Stimulated activated CD4-positive, alpha-beta T cell treated with anti-CD3 and anti-CD28 coated beads, Interleukin-1b, Interleukin-23, amount 100 ng/mL, for 24 hours (primary cell): ENCODE measurements around the gene GK.
"Not testable (repeated sequence)": the region's sequence is repeated elsewhere in the genome, so short reads cannot be mapped to it uniquely, and the experiment has no call there.

ENCODE experiments used
- DNase-seq, 4 experiments: peaks; one replicate each; pipeline ENCODE4 v3.0.0-alpha.2; 2020; ENCODE audit warnings: low read depth in 4 of 4, low spot score in 1 of 4

GK gene

DNA sequence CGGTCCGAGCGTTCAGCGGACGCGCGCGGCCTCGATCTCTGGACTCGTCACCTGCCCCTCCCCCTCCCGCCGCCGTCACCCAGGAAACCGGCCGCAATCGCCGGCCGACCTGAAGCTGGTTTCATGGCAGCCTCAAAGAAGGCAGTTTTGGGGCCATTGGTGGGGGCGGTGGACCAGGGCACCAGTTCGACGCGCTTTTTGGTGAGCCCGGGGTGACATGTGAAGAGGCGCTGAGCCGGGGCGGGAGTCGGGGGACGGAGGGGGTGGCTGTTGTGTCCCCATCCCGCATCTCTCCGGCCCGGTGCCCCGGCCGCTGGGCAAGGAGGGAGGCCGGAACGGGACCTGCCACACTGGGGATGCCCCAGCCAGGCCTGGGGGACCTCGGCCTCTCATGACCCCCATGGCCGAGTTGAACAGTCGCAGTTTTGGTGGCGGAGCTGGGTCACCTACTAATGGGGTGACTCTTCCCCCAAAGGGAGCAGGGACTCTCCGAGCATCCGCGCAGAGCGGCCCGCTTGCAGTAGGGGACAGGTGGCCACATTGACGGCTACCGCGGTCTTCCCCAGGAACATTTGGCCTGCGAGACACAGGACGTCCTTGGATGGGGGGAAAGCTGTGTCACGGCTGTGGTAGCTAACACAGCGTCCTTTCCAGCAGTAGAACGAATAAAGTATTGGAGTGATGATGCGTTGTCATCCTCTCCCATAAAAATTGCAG lies at the start of gene GK:
GK (plus strand) TSS at position 9 of the 717 bp plus-strand sequence; CDS start at position 124, 115 bp downstream.
- no peak for DNase-seq

- DNase-seq = no peak
Measured at GRCh38 chrX:30607155-30607554, 46.1 kb upstream of the GK start.

- DNase-seq = no peak
Measured at GRCh38 chrX:30610026-30610425, 43.2 kb upstream of the GK start.

GRCh38 chrX:30612250-30612655 lies 41.0 kb upstream of the GK start:
- no peak for DNase-seq

DNA sequence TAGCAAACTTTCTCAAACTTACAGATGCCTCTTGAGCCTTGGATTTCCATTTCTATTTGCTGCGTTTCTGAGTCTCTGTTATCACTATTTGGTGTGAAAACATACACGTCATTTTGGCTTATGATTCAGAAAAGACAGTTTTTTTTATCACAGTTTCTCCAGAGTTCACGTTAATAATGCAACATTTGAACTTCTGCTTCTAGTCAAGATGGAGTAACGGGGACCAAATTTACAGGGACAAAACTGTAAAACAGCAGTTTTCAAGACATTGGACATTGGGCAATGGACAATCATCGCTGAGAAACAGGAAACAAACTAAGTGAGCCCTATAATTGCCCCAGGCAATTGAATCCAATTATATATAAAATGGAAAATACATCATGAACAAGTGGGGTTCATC lies 39.5 kb upstream of the GK start:
- no peak for DNase-seq

DNA sequence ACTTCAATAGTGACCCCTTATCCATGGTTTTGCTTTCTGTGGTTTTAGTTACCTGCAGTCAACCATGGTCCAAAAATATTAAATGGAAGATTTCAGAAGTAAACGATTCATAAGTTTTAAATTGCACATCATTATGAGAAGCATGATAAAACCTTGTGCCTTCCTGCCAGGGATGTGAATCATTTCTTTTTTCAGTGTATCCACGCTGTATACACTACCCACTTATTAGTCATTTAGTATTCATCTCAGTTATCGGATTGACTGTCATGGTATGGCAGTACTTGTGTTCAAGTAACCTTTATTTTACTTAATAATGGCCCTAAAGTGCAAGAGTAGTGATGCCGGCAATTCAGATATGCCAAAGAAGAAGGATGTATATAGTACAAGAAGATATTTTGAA lies 38.0 kb upstream of the GK start:
- DNase-seq = no peak

DNA sequence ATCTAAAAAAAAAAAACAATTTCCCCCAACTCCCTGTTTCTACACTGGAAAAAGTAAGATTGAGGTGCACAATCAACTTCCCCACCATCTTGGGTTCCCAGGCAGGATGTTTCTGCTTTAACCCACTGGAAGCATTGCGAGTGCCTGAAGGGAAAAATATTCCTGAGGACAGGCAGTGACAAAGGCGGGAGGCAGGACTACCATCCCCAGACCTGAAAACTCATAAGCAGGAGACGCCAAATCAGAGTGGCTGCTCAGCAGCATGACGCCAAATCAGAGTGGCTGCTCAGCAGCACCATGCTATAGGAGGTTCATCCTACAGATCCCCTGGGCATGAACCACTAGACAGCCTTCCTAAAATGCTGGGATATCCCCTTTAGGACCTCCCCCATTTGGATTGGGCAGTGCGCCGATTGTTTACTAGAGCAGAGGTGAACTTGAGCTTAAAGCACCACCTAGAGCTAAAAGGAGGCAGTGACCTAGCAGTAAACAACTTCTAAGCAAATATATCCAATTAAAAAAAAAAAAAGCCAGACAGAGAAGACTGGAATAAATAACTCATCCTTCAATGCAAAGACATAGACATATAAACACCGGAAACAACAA lies 35.0 kb upstream of the GK start:
- DNase-seq = no peak

- DNase-seq = no peak
Measured at GRCh38 chrX:30620125-30620524, 33.1 kb upstream of the GK start.

DNA sequence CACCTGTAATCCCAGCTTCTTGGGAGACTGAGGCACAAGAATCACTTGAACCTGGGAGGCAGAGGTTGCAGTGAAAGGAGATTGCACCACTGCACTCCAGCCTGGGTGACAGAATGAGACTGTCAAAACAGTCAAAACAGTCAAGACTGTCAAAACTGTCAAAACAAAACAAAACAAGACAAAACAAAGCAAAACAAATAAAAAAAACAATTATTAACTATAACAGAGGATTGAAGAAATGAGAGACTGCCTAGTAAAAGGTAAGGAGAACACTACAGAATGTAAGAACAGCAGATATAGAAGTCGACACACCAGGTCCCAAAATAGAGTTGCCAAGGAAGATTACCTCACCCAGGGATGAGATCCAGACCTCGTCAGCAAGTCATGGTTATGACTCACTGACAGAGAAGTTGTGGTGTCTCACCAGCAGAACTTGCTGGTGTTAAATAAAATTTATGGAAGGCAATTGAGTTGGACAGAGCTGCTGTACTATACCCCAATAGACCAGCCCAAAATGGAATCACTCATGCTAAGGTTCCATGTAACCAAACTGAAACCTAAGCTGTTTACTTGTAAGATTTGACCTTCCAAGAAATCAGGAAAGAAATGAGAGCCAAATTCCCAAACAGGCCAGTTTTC lies 32.1 kb upstream of the GK start:
- DNase-seq = no peak

DNA sequence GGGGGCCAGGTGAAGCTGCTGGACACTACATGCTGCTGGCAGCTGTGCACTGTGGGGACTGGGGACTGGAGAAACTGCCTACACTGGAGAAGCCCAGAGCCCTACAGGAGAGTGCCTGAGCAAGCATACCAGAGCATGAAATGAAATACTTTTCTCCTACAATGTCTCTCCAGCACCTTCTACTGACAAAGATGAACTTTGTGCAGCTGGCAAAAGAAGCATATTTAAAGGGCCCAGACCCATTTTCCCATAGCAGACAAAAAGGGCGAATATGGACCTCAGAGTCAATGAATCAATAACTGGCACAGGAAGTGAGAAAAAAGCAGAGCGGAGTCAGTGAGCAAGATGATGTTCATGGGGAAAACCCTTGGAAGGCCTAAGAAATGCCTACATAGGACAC lies 30.9 kb upstream of the GK start:
- DNase-seq = no peak

DNA sequence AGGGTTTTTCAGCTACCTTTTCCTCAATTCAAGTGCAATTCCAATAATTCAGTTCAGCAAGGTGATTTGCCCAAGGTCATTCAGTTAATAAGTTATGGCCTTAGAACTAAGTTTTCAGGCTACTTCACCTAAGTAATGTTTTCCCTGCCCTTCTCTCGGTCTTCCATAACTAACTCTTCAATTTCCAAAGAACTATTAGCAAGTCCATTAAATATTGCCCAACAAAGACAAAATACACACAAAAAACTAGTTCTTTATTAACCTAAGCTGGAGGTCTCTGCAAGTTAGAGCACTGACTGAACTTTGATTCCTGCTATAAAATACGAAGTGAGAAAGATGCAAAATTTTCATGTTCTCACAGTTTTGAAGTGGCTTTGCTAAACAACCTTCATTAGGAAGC lies 26.8 kb upstream of the GK start:
- DNase-seq = no peak

DNA sequence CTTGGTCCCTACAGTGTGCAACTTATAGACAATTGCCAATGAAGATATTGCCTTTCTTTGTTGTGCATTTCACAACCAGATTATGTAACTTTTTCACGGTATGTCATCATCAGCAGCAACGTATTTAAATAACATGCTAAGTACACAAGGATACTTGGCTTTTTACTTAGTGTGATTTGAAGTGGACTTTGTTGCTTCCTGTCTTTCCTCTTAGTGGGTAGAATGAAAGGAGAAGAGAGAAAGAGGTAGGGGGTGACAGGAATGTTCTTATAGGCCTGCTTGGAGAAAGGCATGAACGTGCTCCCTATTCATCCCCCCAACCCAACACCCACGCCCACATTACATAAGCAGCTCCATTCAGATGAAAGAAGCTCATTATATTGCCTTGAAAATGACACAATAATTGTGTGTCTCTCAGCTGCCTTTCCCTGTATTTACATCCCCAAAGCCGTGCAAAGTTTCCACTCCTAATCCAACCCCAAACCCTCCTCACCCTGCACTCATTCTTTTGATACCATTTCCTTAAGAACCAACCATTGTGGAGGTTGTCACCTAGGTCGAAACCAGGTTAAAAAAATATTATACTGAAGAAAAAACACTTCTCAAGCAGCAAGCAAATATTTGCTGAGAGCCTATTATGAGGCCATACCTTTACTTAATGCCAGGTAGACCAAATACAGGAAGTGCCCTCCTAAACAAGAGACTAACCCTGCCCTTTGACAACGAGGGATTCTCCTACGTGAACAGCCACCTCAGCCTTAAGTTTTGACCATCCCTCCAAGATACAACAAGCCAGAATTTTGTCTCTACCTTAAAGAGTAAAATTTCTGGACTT lies 25.2 kb upstream of the GK start:
- no peak for DNase-seq

DNA sequence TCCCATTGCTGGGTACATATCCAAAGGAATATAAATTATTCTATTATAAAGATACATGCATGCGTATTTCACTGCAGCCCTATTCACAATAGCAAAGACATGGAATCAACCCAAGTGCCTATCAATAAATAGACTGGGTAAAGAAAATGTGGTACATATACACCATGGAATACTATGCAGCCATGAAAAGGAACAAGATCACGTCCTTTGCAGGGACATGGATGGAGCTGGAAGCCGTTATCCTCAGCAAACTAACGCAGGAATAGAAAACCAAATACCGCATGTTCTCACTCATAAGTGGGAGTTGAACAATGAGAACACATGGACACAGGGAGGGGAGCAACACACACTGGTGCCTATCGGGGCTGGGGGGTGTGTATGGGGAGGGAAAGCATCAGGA lies 19.2 kb upstream of the GK start:
- not testable (repeated sequence) for DNase-seq

GRCh38 chrX:30635630-30636029 lies 17.6 kb upstream of the GK start:
- DNase-seq = no peak

DNA sequence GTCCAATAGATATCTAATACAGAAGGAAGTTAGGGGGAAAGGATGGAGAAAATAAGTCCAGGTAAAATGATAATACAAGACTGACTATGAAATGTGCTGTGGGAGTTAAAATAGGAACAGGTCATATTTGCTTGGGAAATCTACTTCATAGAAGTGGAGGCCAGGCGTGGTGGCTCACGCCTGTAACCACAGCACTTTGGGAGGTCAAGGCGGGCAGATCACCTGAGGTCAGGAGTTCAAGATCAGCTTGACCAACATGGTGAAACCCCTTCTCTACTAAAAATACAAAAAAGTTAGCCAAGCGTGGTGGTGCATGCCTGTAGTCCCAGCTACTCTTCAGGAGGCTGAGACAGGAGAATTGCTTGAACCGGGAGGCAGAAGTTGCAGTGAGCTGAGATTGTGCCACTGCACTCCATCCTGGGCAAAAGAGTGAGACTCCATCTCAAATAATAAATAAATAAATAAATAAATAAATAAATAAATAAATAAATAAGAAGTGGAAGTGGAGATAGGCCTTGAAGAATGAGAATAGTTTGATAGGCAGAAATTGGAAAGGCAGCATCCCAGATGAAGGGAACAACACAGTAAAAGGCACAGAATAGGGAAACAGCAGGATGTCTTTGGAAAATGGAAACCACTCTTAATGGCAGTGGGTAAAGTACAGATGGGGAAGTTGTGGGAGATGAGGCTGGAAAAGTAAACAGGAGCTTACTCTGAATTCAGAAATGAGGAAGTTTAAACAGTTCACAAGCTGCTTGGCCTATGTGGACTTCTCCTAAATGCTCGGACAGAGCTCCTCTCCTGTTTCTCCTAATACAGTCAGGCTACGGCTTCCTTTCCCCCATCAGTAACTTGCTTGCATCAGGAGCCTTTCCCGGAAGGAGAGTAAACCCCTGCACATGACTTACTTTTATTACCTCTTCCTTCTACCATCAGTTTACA lies 15.1 kb upstream of the GK start:
- DNase-seq = no peak

DNA sequence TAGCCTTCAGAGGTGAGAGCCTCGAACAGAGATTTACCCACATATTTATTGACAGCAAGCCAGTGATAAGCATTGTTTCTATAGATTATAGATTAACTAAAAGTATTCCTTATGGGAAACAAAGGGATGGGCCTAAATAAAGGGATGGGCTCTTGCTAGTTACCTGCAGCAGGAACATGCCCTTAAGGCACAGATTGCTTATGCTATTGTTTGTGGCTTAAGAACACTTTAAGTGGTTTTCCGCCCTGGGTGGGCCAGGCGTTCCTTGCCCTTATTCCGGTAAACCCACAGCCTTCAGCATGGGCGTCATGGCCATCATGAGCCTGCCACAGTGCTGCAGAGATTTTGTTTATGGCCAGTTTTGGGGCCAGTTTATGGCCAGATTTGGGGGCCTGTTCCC lies 13.5 kb upstream of the GK start:
- not testable (repeated sequence) for DNase-seq

- no peak for DNase-seq
Measured at GRCh38 chrX:30642642-30643041, 10.6 kb upstream of the GK start.

DNA sequence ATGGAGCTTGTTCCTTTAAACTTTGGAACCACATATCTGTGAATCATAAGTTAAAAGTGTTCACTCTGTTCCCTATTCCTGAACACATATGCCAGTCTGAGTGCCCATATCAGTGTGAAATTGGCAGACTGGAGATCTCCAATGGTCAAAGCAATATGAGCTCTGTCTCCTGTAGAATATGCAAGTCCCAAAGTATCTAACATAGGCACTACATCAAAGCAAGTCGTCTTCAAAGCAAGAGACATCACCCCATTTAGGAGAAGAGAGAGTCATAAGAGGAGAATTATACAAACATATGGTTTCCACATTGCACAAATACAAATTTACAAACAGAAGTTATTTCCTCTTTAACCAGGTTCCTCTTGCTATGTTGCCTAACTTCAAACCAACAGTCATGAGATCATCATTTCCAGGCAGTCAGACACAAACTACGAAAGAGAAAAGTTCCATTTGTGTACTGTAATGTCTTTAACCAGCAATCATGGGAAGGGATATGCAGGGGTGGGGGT lies 9.9 kb upstream of the GK start:
- no peak for DNase-seq

- DNase-seq = no peak
Measured at GRCh38 chrX:30649859-30650258, 3.4 kb upstream of the GK start.
